ENCODE measurements around the gene ASGR2. TPM values are rescaled to one million over a fixed set of nuclear protein-coding genes. Genes with fewer than 3 reads are reported as not detected.
"Not testable (repeated sequence)": the region's sequence is repeated elsewhere in the genome, so short reads cannot be mapped to it uniquely, and the experiment has no call there.

The ASGR2 gene
- total RNA-seq, 2 experiments from 2014 or later, result not detected

DNA sequence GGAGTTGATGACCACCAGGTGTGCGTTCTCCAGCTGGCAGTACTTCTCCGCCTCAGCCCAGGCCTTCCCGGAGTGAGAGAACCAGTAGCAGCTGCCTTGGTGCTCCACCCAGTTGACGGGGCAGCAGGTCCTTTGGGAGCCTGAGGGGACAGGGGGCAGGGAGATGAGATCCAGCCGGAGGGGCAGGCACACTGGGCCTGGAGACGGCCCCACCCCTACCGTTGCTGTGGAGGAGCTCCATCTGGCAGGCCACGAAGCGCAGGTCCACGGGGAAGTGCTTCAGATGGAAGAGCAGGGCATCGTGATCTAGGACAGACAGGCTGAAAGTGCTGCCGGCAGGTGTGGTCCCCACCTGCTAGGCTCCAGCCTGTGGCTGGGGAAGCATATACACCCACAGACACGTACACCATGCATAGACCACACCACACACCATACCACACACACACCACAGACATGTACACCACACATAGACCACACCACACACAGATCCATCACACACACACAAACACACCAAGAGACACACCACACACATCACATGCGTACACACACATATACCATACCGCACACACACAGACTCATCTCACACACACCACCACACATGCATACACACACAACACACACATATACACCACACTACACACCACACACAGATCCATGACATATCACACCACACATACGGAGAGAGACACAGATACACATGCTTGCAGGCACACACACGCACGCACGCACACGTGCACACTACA lies 7.4 kb downstream of the ASGR2 start:
- Mint-ChIP-seq H3K4me1 (peaks cover 6% of the 10 kb centered on the region), H3K9me3 (no peaks in the 10 kb centered on the region), H3K27me3 (peaks cover 2% of the 10 kb centered on the region), H3K27ac (no peak overlapping the region), H3K4me3 (no peak overlapping the region), H3K36me3 (ENCODE audit: low read depth) (no peaks in the 10 kb centered on the region)
- ChIA-PET POLR2A (no interaction called here), CTCF (interaction anchor here (0.6 kb wide), 1 partner anchor 50 kb away, joined by 3 read pairs; no protein-coding TSS in a partner anchor)
- DNase-seq, result no peak

DNA sequence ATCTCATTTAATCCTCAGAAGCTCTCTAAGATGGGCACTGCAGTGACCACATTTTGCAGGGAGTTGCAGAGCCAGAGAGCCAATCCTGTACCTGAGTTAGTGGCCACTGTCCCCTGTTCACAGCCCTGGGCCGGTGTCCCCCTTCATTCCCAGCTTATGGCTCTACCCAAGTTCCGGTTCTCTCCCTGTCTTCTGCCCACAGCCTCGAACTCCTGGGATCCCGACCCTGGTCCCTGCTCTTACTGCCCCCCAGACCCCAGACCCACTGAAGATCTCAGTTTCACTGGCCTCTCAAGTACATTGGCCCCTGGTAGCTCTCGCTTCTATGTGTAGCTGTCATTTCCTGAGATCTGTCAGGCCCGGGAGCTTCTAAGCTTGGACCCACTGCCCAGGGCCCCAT lies 12.2 kb downstream of the ASGR2 start:
- POLR2A ChIA-PET, result no interaction called here
- Mint-ChIP-seq H3K27ac (no peak overlapping the region), H3K4me3 (no peak overlapping the region)

DNA sequence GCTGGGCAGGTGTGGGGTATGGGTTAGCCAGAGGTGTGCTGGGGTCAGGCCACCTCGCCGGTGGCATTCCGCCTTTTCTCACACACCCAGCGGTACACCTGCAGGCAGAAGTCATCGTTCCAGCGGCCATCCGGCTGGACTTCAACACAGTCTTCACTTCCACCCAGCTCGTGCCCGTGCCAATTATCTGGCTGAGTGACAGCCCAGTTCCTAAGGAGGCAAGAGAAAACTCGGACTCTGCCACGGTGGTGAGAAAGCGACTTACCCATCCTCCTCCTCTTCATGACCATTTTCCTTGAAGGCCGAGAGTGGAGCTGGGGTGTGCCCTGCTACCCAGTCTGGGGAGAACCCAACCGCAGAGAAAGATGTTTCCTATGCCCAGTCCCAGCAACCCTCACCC lies 13.1 kb downstream of the ASGR2 start:
- no peaks in the 10 kb centered on the region for H3K9me3 Mint-ChIP-seq
- H3K4me3 Mint-ChIP-seq, result no peak overlapping the region
- POLR2A ChIA-PET, result no interaction called here
- H3K36me3 Mint-ChIP-seq (ENCODE audit: low read depth), result no peaks in the 10 kb centered on the region
- DNase-seq, result no peak
- CTCF ChIA-PET, result no interaction called here
- peaks cover 2% of the 10 kb centered on the region for H3K27me3 Mint-ChIP-seq
- no peak overlapping the region for H3K27ac Mint-ChIP-seq
- H3K4me1 Mint-ChIP-seq, result no peaks in the 10 kb centered on the region

More for the DNA sequence above, 12.2 kb downstream of the ASGR2 start:
- CTCF ChIA-PET, result no interaction called here
- peaks cover 2% of the 10 kb centered on the region for H3K27me3 Mint-ChIP-seq
- H3K36me3 Mint-ChIP-seq (ENCODE audit: low read depth), result no peaks in the 10 kb centered on the region
- H3K9me3 Mint-ChIP-seq, result no peaks in the 10 kb centered on the region
- DNase-seq, result no peak
- no peaks in the 10 kb centered on the region for H3K4me1 Mint-ChIP-seq

DNA sequence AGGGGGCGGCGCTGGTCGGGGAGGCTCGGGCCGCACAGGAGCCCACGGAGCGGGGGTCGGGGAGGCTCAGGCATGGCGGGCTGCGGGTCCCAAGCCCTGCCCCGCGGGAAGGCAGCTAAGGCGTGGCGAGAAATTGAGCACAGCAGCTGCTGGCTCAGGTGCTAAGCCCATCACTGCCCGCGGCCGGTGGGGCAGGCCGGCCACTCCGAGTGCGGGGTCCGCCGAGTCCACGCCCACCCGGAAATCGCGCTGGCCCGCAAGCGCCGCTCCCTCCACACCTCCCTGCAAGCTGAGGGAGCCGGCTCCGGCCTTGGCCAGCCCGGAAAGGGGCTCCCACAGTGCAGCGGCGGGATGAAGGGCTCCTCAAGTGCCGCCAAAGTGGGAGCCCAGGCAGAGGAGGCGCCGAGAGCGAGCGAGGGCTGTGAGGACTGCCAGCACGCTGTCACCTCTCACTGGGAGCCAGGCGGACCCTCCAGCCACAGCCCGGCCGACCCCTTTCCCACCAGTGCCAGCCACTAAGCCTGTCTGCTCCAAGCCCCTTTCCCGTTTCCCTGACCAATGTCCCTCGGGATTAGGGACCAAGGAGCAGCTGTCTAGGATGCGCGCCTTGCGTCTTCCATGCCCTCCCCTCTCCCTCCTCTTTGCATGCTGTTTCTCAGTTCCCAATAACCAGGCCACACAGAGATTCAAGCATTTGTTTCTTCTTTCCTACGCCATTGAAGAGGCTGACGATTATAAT lies 13.8 kb downstream of the ASGR2 start:
- POLR2A ChIA-PET; H3K36me3 Mint-ChIP-seq (ENCODE audit: low read depth); DNase-seq; H3K27ac Mint-ChIP-seq; H3K4me3 Mint-ChIP-seq; H3K4me1 Mint-ChIP-seq; H3K27me3 Mint-ChIP-seq; H3K9me3 Mint-ChIP-seq: not testable (repeated sequence)
- CTCF ChIA-PET, result interaction anchor here (0.6 kb wide), 1 partner anchor 441 kb away, joined by 3 read pairs; no protein-coding TSS in a partner anchor

DNA sequence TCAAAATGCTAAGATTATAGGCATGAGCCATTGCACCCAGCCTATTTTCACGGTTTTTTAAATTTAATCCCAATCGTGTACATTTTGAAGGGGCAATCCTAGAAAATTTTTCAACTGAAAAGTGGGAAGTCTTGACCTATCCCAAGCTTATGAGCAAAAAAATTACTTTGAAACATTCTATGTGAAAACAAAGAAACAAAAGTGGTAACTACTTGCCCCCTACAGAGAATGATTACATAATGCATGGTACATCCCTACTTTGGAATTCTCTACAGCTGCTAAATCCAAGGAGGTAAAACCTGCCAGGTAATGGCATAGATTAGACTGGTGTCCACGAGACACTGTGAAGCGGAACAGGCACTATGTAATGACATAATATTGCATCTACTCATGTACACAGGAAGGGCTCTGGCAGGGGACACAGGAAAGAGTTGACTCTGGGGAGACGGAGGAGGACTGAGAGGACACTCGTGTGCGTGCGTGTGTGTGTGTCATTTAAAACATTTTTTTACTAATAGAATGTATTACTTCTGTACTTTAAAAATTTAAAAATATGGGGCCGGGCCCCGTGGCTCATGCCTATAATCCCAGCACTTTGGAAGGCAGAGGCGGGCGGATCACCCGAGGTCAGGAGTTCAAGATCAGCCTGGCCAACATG lies 15.7 kb downstream of the ASGR2 start:
- DNase-seq, result no peak
- Mint-ChIP-seq H3K4me3 (no peak overlapping the region), H3K4me1 (peaks cover 3% of the 10 kb centered on the region), H3K9me3 (no peaks in the 10 kb centered on the region), H3K27me3 (peaks cover 6% of the 10 kb centered on the region), H3K36me3 (ENCODE audit: low read depth) (no peaks in the 10 kb centered on the region), H3K27ac (no peak overlapping the region)
- ChIA-PET POLR2A (no interaction called here), CTCF (interaction anchor here (1.1 kb wide), 1 partner anchor 48 kb away, joined by 3 read pairs; no protein-coding TSS in a partner anchor)

DNA sequence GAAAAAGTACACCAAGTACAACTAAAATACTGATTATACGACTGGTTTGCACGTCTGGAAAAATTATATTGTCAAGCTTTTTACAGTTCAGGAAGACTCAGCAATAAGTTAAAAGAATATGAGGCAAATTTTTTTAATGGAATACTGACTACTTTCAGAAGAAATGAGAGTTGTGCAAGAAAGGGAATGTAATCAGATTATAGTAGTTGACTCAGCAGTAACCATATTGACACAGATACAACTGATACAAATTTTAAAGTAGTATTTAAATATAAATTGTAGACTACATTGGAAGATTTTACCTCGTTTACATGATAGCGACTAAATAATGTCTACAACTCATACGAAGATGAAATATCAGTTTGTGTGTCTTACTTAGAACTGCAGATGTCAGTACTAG lies 16.7 kb downstream of the ASGR2 start:
- Mint-ChIP-seq H3K9me3 (no peaks in the 10 kb centered on the region), H3K4me3 (no peak overlapping the region), H3K36me3 (ENCODE audit: low read depth) (no peaks in the 10 kb centered on the region), H3K27ac (no peak overlapping the region), H3K27me3 (peaks cover 7% of the 10 kb centered on the region), H3K4me1 (peaks cover 3% of the 10 kb centered on the region)
- no peak for DNase-seq
- POLR2A ChIA-PET, result no interaction called here
- CTCF ChIA-PET, result interaction anchor here (1.1 kb wide), 1 partner anchor 47 kb away, joined by 3 read pairs; no protein-coding TSS in a partner anchor

DNA sequence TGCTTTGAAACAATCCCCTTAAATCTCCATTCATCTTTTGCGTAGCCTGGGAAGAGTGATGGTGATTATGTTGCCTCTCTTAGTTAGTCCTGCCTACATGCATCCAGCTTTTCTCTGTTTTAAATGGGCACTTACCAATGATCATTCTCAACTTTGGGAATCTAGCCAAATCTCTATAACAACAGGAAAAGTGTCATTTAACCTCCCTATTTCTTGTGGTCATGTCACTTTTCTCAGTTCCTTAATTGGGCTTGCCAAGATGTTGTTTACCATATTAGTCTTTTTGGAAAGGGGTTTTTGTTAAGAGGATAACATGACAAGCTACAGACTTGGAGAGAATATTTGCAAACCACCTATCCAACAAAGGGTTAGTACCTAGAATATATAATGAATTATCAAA lies 19.0 kb downstream of the ASGR2 start:
- no peaks in the 10 kb centered on the region for H3K36me3 Mint-ChIP-seq (ENCODE audit: low read depth)
- peaks cover 10% of the 10 kb centered on the region for H3K27me3 Mint-ChIP-seq
- no peak for DNase-seq
- H3K4me3 Mint-ChIP-seq, result no peak overlapping the region
- H3K9me3 Mint-ChIP-seq, result no peaks in the 10 kb centered on the region
- POLR2A ChIA-PET, result no interaction called here
- H3K4me1 Mint-ChIP-seq, result peaks cover 3% of the 10 kb centered on the region
- CTCF ChIA-PET, result no interaction called here
- H3K27ac Mint-ChIP-seq, result no peak overlapping the region

DNA sequence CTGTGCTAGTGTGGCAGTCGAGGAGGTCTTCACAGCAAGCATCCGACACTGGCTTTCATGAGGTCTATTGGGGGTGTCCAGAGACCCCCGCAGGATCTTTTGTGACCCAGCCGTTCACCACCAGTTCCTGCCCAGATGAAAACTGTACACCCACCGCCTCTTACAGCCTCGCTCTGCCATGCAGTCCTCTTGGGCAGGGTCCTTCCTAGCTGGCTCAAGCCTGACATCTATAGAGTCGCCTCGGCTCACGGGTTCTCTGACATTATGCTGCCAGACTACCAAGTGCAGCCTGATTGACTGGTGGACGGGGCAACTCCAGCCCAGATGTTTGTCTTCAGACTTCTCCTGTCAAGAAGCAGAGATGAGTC lies 20.0 kb downstream of the ASGR2 start:
- Mint-ChIP-seq H3K4me1 (peaks cover 3% of the 10 kb centered on the region), H3K9me3 (no peaks in the 10 kb centered on the region), H3K36me3 (ENCODE audit: low read depth) (no peaks in the 10 kb centered on the region), H3K4me3 (no peak overlapping the region), H3K27ac (no peak overlapping the region), H3K27me3 (peaks cover 10% of the 10 kb centered on the region)
- ChIA-PET POLR2A (no interaction called here), CTCF (no interaction called here)
- DNase-seq, result no peak

DNA sequence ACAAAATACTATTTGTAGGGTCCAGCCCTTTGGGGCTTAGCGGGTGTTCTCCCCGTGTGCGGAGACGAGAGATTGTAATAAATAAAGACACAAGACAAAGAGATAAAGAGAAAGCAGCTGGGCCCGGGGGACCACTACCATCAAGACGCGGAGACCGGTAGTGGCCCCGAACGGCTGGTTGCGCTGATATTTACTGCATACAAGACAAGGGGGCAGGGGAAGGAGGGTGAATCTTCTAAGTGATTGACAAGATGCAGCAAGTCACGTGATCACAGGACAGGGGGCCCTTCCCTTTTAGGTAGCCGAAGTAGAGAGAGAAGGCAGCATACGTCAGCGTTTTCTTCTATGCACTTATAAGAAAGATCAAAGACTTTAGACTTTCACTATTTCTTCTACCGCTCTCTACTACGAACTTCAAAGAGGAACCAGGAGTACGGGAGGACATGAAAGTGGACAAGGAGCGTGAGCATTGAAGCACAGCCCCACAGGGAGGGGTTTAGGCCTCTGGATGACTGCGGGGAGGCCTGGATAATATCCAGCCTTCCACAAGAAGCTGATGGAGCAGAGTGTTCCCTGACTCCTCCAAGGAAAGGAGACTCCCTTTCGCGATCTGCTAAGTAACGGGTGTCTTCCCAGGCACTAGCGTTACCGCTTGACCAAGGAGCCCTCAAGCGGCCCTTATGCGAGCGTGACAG lies 23.2 kb downstream of the ASGR2 start:
- H3K4me3 Mint-ChIP-seq; H3K4me1 Mint-ChIP-seq; H3K36me3 Mint-ChIP-seq (ENCODE audit: low read depth); CTCF ChIA-PET; H3K9me3 Mint-ChIP-seq; H3K27ac Mint-ChIP-seq; POLR2A ChIA-PET: not testable (repeated sequence)
- H3K27me3 Mint-ChIP-seq, result peaks cover 13% of the 10 kb centered on the region
- DNase-seq, result peak; percentile 41

DNA sequence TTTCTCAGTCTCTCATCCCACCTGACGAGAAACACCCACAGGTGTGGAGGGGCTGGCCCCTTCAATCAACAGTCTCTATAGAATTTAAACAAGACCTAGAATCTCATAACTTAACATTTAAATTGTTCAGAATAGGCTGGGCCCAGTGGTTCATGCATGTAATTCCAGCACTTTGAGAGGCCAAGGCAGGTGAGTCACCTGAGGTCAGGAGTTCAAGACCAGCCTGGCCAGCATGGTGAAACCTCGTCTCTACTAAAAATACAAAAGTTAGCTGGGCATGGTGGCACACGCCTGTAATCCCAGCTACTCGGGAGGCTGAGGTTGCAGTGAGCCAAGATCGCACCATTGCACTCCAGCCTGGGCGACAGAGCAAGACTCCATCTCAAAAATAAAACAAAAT lies 25.1 kb downstream of the ASGR2 start:
- H3K27ac Mint-ChIP-seq; H3K4me3 Mint-ChIP-seq; H3K9me3 Mint-ChIP-seq; H3K4me1 Mint-ChIP-seq; DNase-seq; POLR2A ChIA-PET; H3K36me3 Mint-ChIP-seq (ENCODE audit: low read depth); CTCF ChIA-PET: not testable (repeated sequence)
- peaks cover 15% of the 10 kb centered on the region for H3K27me3 Mint-ChIP-seq

DNA sequence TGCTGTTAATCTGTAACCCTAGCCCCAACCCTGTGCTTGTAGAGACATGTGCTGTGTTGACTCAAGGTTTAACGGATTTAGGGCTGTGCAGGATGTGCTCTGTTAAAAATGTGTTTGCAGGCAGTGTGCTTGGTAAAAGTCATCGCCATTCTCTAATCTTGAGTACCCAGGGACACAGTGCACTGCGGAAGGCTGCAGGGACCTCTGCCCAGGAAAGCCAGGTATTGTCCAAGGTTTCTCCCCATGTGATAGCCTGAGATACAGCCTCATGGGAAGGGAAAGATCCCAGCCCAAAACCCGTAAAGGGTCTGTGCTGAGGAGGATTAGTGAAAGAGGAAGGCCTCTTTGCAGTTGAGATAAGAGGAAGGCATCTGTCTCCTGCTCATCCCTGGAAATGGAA lies 26.2 kb downstream of the ASGR2 start:
- H3K4me1 Mint-ChIP-seq; H3K4me3 Mint-ChIP-seq; POLR2A ChIA-PET; H3K27ac Mint-ChIP-seq; DNase-seq; H3K9me3 Mint-ChIP-seq; H3K36me3 Mint-ChIP-seq (ENCODE audit: low read depth): not testable (repeated sequence)
- CTCF ChIA-PET, result interaction anchor here (0.7 kb wide), 1 partner anchor 25 kb away, joined by 4 read pairs; no protein-coding TSS in a partner anchor
- H3K27me3 Mint-ChIP-seq, result peaks cover 26% of the 10 kb centered on the region

DNA sequence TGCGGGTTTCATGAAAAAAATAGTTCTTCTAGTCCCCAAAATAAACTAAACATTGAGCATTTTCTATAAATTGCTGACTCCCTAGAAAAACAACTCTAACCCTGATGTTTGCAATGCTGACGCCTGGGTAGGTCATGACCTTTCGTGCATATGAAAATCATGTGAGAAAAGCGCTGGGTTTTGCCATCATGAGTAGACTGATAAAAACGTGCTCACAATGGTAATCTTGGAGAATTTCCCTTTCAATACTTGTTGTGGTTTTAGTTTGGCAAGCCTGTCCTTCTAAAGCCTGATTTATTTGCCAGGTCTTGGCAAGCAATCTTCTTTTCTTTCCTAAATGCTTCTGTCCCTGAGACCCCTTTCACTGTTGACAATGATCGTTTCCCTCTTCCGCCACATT lies 30.5 kb downstream of the ASGR2 start:
- Mint-ChIP-seq H3K9me3 (no peaks in the 10 kb centered on the region), H3K36me3 (ENCODE audit: low read depth) (peaks cover 2% of the 10 kb centered on the region), H3K4me3 (no peak overlapping the region), H3K27me3 (peaks cover 23% of the 10 kb centered on the region), H3K27ac (no peak overlapping the region), H3K4me1 (peaks cover 34% of the 10 kb centered on the region)
- ChIA-PET POLR2A (no interaction called here), CTCF (no interaction called here)
- no peak for DNase-seq

DNA sequence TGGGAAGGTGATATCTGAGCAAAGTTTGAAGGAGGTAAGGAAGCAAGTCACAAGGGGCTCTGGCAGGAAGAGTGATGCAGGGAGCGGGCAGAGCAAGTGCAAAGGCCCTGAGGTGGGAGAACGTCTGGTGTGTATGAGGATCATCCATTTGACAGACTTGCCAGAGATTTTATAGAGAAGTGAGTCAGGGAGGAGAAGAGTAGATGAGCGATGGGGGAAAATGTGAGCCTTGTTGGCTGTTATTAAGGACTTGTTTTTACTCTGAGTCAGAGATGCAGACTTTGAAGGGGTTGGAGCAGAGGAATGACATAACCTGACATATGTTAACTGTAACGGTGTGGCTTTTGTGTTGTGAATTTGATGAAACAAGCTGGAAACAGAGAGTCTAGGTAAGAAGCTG lies 31.0 kb downstream of the ASGR2 start:
- ChIA-PET POLR2A (no interaction called here), CTCF (no interaction called here)
- Mint-ChIP-seq H3K4me1 (peaks cover 34% of the 10 kb centered on the region), H3K36me3 (ENCODE audit: low read depth) (peaks cover 2% of the 10 kb centered on the region), H3K4me3 (no peak overlapping the region), H3K27me3 (peaks cover 23% of the 10 kb centered on the region), H3K27ac (no peak overlapping the region), H3K9me3 (no peaks in the 10 kb centered on the region)
- DNase-seq, result no peak
